HG03378 (cell line): ENCODE measurements around the gene STARD9.

ENCODE experiments used
- ATAC-seq: cut with Tn5 transposase; IDR thresholded peaks from one replicate; pipeline ENCODE4 v1.9.1; 2021; ENCODE audit warnings: mild to moderate bottlenecking, moderate library complexity; ENCODE audit not compliant: unreplicated experiment

STARD9 gene

DNA sequence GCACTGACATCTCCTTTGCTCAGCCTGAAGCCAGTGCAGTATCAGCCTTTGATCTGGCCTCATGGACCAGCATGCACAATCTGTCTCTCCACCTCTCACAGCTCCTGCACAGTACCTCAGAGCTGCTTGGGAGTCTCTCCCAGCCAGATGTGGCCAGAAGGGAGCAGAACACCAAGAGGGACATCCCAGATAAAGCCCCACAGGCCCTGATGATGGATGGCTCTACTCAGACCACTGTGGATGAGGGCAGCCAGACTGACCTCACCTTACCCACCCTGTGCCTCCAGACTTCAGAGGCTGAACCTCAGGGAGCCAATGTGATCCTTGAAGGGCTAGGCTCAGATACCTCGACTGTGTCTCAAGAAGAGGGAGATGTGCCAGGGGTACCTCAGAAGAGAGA, 117.1 kb downstream of the STARD9 start:
- no peak for ATAC-seq

DNA sequence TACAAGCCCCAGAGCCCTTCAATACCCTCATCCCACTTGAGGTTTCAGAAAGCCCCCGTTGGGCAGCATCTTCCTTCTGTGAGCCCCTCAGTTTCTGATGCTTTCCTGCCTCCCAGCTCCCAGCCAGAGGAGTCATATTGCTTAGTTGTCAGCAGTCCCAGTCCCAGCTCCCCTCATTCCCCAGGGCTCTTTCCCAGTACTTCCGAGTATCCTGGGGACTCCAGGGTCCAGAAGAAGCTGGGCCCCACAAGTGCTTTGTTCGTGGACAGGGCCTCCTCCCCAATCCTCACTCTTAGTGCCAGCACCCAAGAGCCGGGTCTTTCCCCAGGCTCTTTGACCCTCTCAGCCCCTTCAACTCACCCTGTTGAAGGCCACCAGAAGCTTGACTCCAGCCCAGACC, 117.6 kb downstream of the STARD9 start:
- no peak for ATAC-seq

- no peak for ATAC-seq
Measured at GRCh38 chr15:42693496-42693895, 118.1 kb downstream of the STARD9 start.

GRCh38 chr15:42693942-42694341, 118.5 kb downstream of the STARD9 start:
- ATAC-seq = no peak

GRCh38 chr15:42694398-42694797, 119.0 kb downstream of the STARD9 start:
- ATAC-seq = no peak

GRCh38 chr15:42695527-42696071, 120.2 kb downstream of the STARD9 start:
- ATAC-seq = no peak

- ATAC-seq = no peak
Measured at GRCh38 chr15:42696626-42697025, 121.2 kb downstream of the STARD9 start.

DNA sequence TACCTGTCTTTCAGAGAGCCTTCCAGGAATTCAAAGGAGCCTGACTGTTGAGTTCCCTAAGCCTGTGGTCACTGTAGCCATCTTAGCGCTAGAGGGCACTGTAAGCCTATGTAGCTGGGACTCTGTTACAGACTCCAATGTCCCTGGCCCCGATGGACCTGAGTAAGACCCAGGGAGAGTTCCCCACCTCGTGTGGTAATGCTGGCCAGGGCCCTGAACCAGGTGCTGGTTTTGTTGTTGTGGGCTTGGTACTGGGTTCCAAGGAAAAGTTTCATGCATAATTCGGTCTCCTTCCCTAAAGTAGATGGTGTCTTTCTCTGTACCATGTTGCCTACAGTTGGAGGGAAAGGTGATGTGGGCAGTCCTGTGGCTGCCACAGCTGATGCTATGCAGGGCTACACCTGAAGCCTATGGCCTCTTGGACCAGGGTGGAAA, 129.1 kb downstream of the STARD9 start:
- no peak for ATAC-seq

GRCh38 chr15:42705336-42705735, 129.9 kb downstream of the STARD9 start:
- no peak for ATAC-seq

GRCh38 chr15:42707068-42707467, 131.7 kb downstream of the STARD9 start:
- no peak for ATAC-seq

- no peak for ATAC-seq
Measured at GRCh38 chr15:42707873-42708544, 132.6 kb downstream of the STARD9 start.

DNA sequence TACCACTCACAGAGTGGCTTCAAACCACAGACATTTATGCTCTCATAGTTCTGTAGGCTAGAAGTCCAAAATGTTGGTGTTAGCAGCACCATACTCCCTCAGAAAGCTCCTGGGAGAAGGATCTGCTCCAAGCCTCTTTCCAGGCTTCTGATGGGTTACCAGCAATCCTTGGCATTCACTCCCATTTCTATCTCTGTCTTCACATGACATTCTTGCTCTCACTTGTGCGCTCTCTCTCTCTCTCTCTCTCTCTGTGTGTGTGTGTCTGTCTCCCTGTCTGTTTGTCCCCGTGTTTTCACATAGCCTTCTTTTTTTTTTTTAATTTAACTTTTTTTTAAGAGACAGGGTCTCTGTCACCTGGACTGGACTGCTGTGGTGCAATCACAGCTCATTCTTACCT, 135.3 kb downstream of the STARD9 start:
- ATAC-seq = no peak

GRCh38 chr15:42711746-42712145, 136.3 kb downstream of the STARD9 start:
- ATAC-seq = no peak

GRCh38 chr15:42712584-42712983, 137.2 kb downstream of the STARD9 start:
- no peak for ATAC-seq

DNA sequence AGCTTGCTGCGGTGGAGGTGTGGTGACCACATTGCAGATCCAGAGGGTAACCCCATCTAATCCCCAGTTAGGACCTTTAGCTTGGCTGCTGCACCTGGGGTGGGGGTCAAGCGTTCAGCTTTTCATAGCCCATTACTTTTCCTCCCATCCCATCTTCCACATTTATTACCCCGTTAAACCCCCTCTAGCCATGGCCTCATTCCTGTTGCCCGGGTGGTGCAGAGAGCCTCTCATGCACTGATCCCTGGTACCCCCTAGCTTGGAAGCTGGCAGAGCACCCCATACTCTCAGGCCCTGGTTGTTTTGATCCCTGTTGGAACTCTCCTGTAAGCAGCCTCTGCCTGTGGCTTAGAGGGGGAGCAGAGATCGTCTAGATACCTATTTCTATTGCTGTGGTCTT, 140.7 kb downstream of the STARD9 start:
- ATAC-seq = no peak

- no peak for ATAC-seq
Measured at GRCh38 chr15:42716626-42717025, 141.2 kb downstream of the STARD9 start.

DNA sequence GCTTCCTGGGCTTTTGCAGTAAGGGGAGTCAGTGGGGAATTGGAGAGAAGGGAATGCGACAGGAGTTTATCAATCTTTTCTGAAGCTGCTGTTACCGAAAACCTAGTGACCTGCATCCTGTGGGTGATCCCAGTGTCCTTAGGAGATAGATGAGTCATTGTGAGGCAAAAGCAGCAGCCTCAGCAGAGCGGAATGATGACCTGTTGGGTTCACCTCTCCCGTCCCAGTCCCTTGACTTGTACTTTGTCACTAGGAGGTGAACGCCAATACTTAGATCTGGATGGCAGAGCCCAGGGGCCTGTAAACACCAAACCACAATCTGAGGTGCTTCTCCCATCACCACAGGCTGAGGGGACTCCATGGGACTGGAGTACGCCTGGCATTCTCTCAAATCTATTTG, 143.6 kb downstream of the STARD9 start:
- ATAC-seq = no peak

- ATAC-seq = no peak
Measured at GRCh38 chr15:42720071-42720470, 144.7 kb downstream of the STARD9 start.

DNA sequence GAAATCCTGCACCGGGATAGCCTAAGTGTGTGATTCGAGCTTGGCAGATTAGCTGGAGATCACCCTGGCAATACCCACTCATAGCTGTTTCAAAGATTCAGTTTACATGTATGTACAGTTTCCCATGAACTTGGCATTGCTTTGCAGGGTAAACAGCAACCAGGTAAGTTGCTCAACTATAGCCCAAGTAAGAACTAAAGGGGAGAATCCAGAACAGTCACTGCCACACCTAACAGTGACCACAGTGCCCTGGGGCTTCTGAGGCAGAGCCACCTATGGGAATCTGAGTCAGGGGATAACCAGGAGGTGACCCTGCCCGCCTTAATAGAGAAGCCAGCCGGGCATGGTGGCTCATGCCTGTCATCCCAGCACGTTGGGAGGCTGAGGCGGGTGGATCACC, 145.6 kb downstream of the STARD9 start:
- ATAC-seq = no peak

- no peak for ATAC-seq
Measured at GRCh38 chr15:42721916-42722315, 146.5 kb downstream of the STARD9 start.

- ATAC-seq = no peak
Measured at GRCh38 chr15:42723068-42723467, 147.7 kb downstream of the STARD9 start.

- ATAC-seq = no peak
Measured at GRCh38 chr15:42724276-42724675, 148.9 kb downstream of the STARD9 start.

- ATAC-seq = no peak
Measured at GRCh38 chr15:42725331-42725903, 150.0 kb downstream of the STARD9 start.
